HG03039 (cell line): Measurements from ENCODE around the gene RBM34.
"Not testable (repeated sequence)": the region's sequence is repeated elsewhere in the genome, so short reads cannot be mapped to it uniquely, and the experiment has no call there.

Experiments used
- ATAC-seq: cut with Tn5 transposase; IDR thresholded peaks from one replicate; pipeline ENCODE4 v1.9.1; 2021; ENCODE audit warnings: mild to moderate bottlenecking, moderate library complexity; ENCODE audit not compliant: unreplicated experiment

RBM34 gene

GRCh38 chr1:235160957-235161684 lies at the start of gene RBM34:
Gene RBM34, minus strand, starts transcription at chr1:235161250. Its CDS starts 24 bp downstream, at chr1:235161226.
- peak; percentile 92 for ATAC-seq

GRCh38 chr1:235207209-235207565 lies 46.1 kb upstream of the RBM34 start:
- ATAC-seq = no peak

GRCh38 chr1:235206533-235207208 lies 45.6 kb upstream of the RBM34 start:
- ATAC-seq = no peak

GRCh38 chr1:235205687-235206086 lies 44.6 kb upstream of the RBM34 start:
- no peak for ATAC-seq

GRCh38 chr1:235203428-235203827 lies 42.4 kb upstream of the RBM34 start:
- no peak for ATAC-seq

GRCh38 chr1:235202447-235202846 lies 41.4 kb upstream of the RBM34 start:
- not testable (repeated sequence) for ATAC-seq

- ATAC-seq = no peak
These were observed 38.4 kb upstream of the RBM34 start for GRCh38 chr1:235199441-235199840.

- ATAC-seq = no peak
These were observed 29.4 kb upstream of the RBM34 start for GRCh38 chr1:235190431-235190830.

- ATAC-seq = no peak
These were observed 26.3 kb upstream of the RBM34 start for GRCh38 chr1:235187316-235187715.

- no peak for ATAC-seq
These were observed 20.7 kb upstream of the RBM34 start for GRCh38 chr1:235181561-235182245.

- ATAC-seq = no peak
These were observed 19.9 kb upstream of the RBM34 start for GRCh38 chr1:235180916-235181460.

- no peak for ATAC-seq
These were observed 15.4 kb upstream of the RBM34 start for GRCh38 chr1:235176486-235176885.

GRCh38 chr1:235169986-235170385 lies 8.9 kb upstream of the RBM34 start:
- no peak for ATAC-seq

GRCh38 chr1:235168375-235168774 lies 7.3 kb upstream of the RBM34 start:
- ATAC-seq = no peak

- ATAC-seq = no peak
These were observed 756 bp upstream of the RBM34 start for GRCh38 chr1:235161685-235162327.

GRCh38 chr1:235160383-235160956 lies 580 bp downstream of the RBM34 start:
- no peak for ATAC-seq

- not testable (repeated sequence) for ATAC-seq
These were observed 1.1 kb downstream of the RBM34 start for GRCh38 chr1:235159930-235160329.

GRCh38 chr1:235159284-235159683 lies 1.8 kb downstream of the RBM34 start:
- ATAC-seq = not testable (repeated sequence)

GRCh38 chr1:235158680-235159079 lies 2.4 kb downstream of the RBM34 start:
- no peak for ATAC-seq

GRCh38 chr1:235157150-235157549 lies 3.9 kb downstream of the RBM34 start:
- no peak for ATAC-seq

- ATAC-seq = no peak
These were observed 4.3 kb downstream of the RBM34 start for GRCh38 chr1:235156740-235157139.
